MM.1S (cell line): ENCODE measurements around the gene ZBTB22.
"Not testable (repeated sequence)": the region's sequence is repeated elsewhere in the genome, so short reads cannot be mapped to it uniquely, and the experiment has no call there.

Experiments used
- DNase-seq: peaks from one replicate; pipeline ENCODE4 v3.0.0-alpha.2; 2015
- H2AFZ ChIP-seq: fragments of 300-600 bp; sonication (generic); 2 replicates; pipeline ENCODE4 v1.6.0; 2016; ENCODE audit warnings: antibody characterized with exemption, low read length
- H3F3A ChIP-seq: fragments of 300-600 bp; sonication (generic); 2 replicates; pipeline ENCODE4 v1.6.1; 2016; ENCODE audit warnings: mild to moderate bottlenecking, antibody characterized with exemption, low read length, moderate library complexity, mixed read lengths; ENCODE audit not compliant: insufficient read depth
- H3K27ac ChIP-seq: fragments of 300-600 bp; sonication (generic); 2 replicates; pipeline ENCODE4 v1.5.1; 2016; ENCODE audit warnings: mild to moderate bottlenecking, low read length
- H3K27me3 ChIP-seq: fragments of 300-600 bp; sonication (generic); replicated peaks from 2 replicates; pipeline ENCODE4 v1.6.0; 2016; ENCODE audit warnings: low read length; ENCODE audit not compliant: insufficient read depth
- H3K36me3 ChIP-seq: fragments of 300-600 bp; sonication (generic); replicated peaks from 2 replicates; pipeline ENCODE4 v1.6.1; 2016; ENCODE audit warnings: mild to moderate bottlenecking, low read length, mixed read lengths; ENCODE audit not compliant: insufficient read depth
- H3K4me1 ChIP-seq: fragments of 300-600 bp; sonication (generic); 2 replicates; pipeline ENCODE4 v1.6.1; 2016; ENCODE audit warnings: low read length, mixed read lengths
- H3K4me2 ChIP-seq: fragments of 300-600 bp; sonication (generic); 2 replicates; pipeline ENCODE4 v1.6.0; 2016; ENCODE audit warnings: low read depth, low read length
- H3K4me3 ChIP-seq: fragments of 300-600 bp; sonication (generic); 2 replicates; pipeline ENCODE4 v1.5.1; 2016; ENCODE audit warnings: low read length, mixed read lengths
- H3K79me2 ChIP-seq: fragments of 300-600 bp; sonication (generic); 2 replicates; pipeline ENCODE4 v1.6.1; 2016; ENCODE audit warnings: mixed run types, low read length, mixed read lengths
- H3K9ac ChIP-seq: fragments of 300-600 bp; sonication (generic); 2 replicates; pipeline ENCODE4 v1.6.1; 2016; ENCODE audit warnings: low read length, mixed read lengths
- H3K9me2 ChIP-seq: fragments of 300-600 bp; sonication (generic); replicated peaks from 2 replicates; pipeline ENCODE4 v1.6.1; 2016; ENCODE audit warnings: mild to moderate bottlenecking, low read length, mixed read lengths; ENCODE audit not compliant: insufficient read depth
- H3K9me3 ChIP-seq: fragments of 300-600 bp; sonication (generic); replicated peaks from 2 replicates; pipeline ENCODE4 v1.6.1; 2016; ENCODE audit warnings: mild to moderate bottlenecking, low read length, mixed read lengths; ENCODE audit not compliant: insufficient read depth
- H4K20me1 ChIP-seq: fragments of 300-600 bp; sonication (generic); 2 replicates; pipeline ENCODE4 v1.6.1; 2016; ENCODE audit warnings: mild to moderate bottlenecking, low read length, moderate library complexity, mixed read lengths; ENCODE audit not compliant: insufficient read depth
- EZH2 ChIP-seq: fragments of 300-600 bp; sonication (generic); optimal IDR thresholded peaks from 2 replicates; pipeline ENCODE3; 2017; ENCODE audit warnings: low read depth, mild to moderate bottlenecking, antibody characterized with exemption, low read length, mixed read lengths
- EZH2phosphoT487 ChIP-seq: fragments of 300-600 bp; sonication (generic); IDR thresholded peaks from 2 replicates; pipeline ENCODE4 v1.6.1; 2018; ENCODE audit warnings: antibody characterized with exemption, low read length
- TF ChIP-seq, protein P1 (sequence below): fragments of 300-600 bp; sonication (generic); IDR thresholded peaks from 2 replicates; pipeline ENCODE4 v1.5.1; 2016; ENCODE audit warnings: antibody characterized with exemption, low read length, mixed read lengths

Gene ZBTB22

GRCh38 chr6:33276864-33277662 lies 40.5 kb downstream of the ZBTB22 start, which contains the start of gene B3GALT4:
TSS of gene B3GALT4 (plus strand) at chr6:33277123. CDS start at chr6:33277420, 297 bp downstream.
- Histone ChIP-seq H2AFZ (no peak within 1 kb of the TSS), H3K9me2 (no peaks in the 10 kb centered on the region), H3K27me3 (no peaks in the 10 kb centered on the region), H3K4me2 (no peak within 1 kb of the TSS), H3K27ac (no peak within 1 kb of the TSS), H3K4me1 (peaks cover 9% of the 10 kb centered on the region), H4K20me1 (peaks cover 25% of the 10 kb centered on the region), H3K9me3 (no peaks in the 10 kb centered on the region), H3K4me3 (no peak within 1 kb of the TSS), H3K36me3 (peaks cover 7% of the 10 kb centered on the region; the same call in 1 of the 2 replicates), H3K9ac (no peak within 1 kb of the TSS), H3K79me2 (peaks cover 39% of the 10 kb centered on the region), H3F3A (peaks cover 63% of the 10 kb centered on the region)
- TF ChIP-seq, protein P1, sequence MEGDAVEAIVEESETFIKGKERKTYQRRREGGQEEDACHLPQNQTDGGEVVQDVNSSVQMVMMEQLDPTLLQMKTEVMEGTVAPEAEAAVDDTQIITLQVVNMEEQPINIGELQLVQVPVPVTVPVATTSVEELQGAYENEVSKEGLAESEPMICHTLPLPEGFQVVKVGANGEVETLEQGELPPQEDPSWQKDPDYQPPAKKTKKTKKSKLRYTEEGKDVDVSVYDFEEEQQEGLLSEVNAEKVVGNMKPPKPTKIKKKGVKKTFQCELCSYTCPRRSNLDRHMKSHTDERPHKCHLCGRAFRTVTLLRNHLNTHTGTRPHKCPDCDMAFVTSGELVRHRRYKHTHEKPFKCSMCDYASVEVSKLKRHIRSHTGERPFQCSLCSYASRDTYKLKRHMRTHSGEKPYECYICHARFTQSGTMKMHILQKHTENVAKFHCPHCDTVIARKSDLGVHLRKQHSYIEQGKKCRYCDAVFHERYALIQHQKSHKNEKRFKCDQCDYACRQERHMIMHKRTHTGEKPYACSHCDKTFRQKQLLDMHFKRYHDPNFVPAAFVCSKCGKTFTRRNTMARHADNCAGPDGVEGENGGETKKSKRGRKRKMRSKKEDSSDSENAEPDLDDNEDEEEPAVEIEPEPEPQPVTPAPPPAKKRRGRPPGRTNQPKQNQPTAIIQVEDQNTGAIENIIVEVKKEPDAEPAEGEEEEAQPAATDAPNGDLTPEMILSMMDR, result no peak
- TF ChIP-seq EZH2phosphoT487 (no peak), EZH2 (no peak)
- no peak for DNase-seq

DNA sequence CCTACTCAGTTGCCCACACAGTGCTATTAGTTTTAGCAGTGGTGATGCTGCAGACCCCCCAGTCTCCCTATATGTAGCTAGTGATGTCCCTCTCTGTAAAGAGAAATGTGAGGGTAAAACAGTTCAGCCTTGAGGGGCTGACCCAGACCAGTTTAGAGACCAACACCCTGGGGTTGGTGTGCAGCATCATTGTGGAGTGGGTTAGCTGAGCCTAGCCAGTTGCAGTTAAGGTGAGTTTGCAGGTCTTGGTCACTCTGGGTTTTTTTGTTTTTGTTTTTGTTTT lies 41.0 kb downstream of the ZBTB22 start:
- H2AFZ ChIP-seq, result no peak overlapping the region
- no peak overlapping the region for H3K4me2 ChIP-seq
- H3K27ac ChIP-seq, result no peak overlapping the region
- peaks cover 64% of the 10 kb centered on the region for H3F3A ChIP-seq
- H3K4me1 ChIP-seq, result peaks cover 9% of the 10 kb centered on the region
- H3K79me2 ChIP-seq, result peaks cover 41% of the 10 kb centered on the region
- DNase-seq, result no peak
- H3K36me3 ChIP-seq, result peaks cover 7% of the 10 kb centered on the region; the same call in 1 of the 2 replicates
- no peaks in the 10 kb centered on the region for H3K27me3 ChIP-seq
- no peaks in the 10 kb centered on the region for H3K9me3 ChIP-seq
- no peak overlapping the region for H3K4me3 ChIP-seq
- no peak overlapping the region for H3K9ac ChIP-seq
- H4K20me1 ChIP-seq, result peaks cover 25% of the 10 kb centered on the region
- TF ChIP-seq, protein P1, result no peak
- TF ChIP-seq EZH2phosphoT487 (no peak), EZH2 (no peak)
- no peaks in the 10 kb centered on the region for H3K9me2 ChIP-seq

DNA sequence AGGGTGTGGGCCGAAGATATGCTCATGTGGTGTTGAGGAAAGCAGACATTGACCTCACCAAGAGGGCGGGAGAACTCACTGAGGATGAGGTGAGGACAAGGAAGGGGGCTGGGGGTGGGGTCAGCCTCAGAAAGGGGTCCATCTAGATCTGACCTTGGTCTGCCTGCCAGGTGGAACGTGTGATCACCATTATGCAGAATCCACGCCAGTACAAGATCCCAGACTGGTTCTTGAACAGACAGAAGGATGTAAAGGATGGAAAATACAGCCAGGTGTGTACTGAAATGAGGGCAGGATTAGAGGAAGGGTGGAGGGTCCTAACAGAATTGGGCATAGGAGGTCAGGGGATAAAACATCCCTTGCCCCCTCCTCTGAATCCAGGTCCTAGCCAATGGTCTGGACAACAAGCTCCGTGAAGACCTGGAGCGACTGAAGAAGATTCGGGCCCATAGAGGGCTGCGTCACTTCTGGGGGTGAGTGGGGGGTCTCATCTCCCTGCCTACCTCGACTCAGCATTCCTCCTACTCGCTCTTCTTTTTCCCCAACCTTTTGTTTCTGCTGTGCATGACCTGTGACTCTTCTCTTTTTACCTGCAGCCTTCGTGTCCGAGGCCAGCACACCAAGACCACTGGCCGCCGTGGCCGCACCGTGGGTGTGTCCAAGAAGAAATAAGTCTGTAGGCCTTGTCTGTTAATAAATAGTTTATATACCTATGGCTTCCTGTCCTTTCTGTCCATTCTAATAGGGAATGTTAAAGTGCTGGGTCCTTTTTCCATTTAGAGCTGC lies 41.6 kb downstream of the ZBTB22 start:
- H3K9ac ChIP-seq, H3K27ac ChIP-seq, H3K4me2 ChIP-seq, H3K27me3 ChIP-seq, H3K4me1 ChIP-seq, DNase-seq, H2AFZ ChIP-seq, H3K9me2 ChIP-seq, H3K9me3 ChIP-seq, H3K4me3 ChIP-seq, H3K36me3 ChIP-seq: not testable (repeated sequence)
- H4K20me1 ChIP-seq, result peaks cover 25% of the 10 kb centered on the region
- peaks cover 46% of the 10 kb centered on the region for H3K79me2 ChIP-seq
- H3F3A ChIP-seq, result peaks cover 64% of the 10 kb centered on the region
